ENCODE results near the gene UBE2QL1.

Gene UBE2QL1

DNA sequence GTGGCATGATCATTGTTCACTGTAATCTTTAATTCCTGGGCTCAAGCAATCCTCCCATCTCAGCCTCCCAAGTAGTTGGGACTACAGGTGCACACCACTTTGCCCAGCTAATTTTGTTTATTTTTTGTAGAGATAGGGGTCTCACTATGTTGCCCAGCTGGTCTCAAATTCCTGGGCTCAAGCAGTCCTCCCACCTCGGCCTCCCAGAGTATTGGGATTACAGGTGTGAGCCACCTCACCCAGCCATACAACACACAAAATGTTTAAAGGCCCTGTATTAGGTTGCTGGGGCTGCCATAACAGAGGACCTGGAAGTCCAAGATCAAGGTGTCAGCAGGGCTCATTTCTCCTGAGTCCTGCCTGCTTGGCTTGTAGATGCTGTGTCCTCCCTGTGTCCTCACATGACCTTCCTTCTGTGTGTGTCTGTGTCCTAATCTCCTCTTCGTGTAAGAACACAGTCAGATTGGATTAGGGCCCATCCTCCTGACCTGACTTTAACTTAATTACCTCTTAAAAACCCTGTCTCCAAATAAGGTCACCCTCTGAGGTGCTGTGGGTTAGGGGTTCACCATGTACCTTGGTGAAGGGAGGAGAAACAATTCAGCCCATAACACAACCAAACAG lies 5.4 kb downstream of the UBE2QL1 start:
- H3K4me3 ChIP-seq (ENCODE audit: low read depth, low read length), result no peak overlapping the region
- TF ChIP-seq, protein P1, sequence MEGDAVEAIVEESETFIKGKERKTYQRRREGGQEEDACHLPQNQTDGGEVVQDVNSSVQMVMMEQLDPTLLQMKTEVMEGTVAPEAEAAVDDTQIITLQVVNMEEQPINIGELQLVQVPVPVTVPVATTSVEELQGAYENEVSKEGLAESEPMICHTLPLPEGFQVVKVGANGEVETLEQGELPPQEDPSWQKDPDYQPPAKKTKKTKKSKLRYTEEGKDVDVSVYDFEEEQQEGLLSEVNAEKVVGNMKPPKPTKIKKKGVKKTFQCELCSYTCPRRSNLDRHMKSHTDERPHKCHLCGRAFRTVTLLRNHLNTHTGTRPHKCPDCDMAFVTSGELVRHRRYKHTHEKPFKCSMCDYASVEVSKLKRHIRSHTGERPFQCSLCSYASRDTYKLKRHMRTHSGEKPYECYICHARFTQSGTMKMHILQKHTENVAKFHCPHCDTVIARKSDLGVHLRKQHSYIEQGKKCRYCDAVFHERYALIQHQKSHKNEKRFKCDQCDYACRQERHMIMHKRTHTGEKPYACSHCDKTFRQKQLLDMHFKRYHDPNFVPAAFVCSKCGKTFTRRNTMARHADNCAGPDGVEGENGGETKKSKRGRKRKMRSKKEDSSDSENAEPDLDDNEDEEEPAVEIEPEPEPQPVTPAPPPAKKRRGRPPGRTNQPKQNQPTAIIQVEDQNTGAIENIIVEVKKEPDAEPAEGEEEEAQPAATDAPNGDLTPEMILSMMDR (IDR thresholded peaks at IDR 0.05; ENCODE audit: insufficient read depth, low read depth, low read length, missing control alignments), result no peak
- DNase-seq (ENCODE audit: low read depth), result no peak

DNA sequence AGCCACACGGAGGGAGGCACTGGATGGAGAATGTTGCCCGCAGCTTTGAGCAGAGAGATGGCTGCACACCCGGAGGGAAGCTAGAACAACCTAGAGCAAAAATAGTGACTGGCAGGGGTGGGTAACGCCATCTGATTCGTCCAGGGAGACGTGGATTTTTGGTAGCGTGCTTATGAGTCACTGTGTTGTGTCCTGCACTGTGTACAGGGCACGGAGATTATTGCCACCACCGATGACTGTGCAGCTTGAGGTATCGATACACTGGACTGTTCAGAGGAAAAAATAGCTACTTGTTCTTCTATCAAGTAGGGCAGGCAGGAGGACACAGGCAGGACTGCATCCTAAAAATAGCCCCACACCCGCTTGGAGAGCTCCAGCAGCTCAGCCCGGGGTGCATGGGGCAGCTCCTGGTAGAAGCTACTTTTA lies 6.0 kb downstream of the UBE2QL1 start:
- TF ChIP-seq, protein P1 (IDR thresholded peaks at IDR 0.05; ENCODE audit: insufficient read depth, low read depth, low read length, missing control alignments), result no peak
- H3K4me3 ChIP-seq (ENCODE audit: low read depth, low read length), result no peak overlapping the region

DNA sequence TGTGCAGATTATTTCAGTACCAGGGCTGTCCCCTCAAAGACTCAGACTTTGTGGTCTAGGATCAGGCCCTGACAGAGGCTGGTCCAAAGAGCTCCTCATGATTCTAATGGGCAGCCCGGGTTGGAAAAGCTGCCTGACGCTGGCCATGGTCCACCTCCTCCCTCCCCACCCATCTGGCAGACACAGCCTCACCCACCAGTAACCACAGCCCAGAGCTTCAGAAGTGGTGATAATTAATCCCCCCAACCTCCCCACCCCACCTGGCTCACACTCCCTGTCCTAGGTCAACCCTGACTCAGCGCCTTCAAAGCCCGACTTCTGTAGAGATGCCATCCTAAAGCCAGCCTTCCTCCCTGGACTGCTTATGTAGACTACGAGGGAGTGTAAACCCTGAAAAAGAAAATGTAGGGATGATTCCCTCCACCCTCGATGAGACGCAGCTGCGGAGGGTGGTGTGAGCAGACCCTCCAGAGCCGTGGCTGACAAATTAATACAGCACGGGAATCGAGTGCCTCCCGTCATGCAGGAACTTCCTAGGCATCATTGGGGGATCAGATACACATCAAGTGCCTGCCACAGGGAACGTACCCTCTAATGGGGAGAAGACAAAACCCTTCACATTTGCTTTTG lies 7.0 kb downstream of the UBE2QL1 start:
- TF ChIP-seq, protein P1 (IDR thresholded peaks at IDR 0.05; ENCODE audit: insufficient read depth, low read depth, low read length, missing control alignments), result no peak
- no peak overlapping the region for H3K4me3 ChIP-seq (ENCODE audit: low read depth, low read length)
- DNase-seq (ENCODE audit: low read depth), result no peak

More for the DNA sequence above, 6.0 kb downstream of the UBE2QL1 start:
- DNase-seq (ENCODE audit: low read depth), result no peak

DNA sequence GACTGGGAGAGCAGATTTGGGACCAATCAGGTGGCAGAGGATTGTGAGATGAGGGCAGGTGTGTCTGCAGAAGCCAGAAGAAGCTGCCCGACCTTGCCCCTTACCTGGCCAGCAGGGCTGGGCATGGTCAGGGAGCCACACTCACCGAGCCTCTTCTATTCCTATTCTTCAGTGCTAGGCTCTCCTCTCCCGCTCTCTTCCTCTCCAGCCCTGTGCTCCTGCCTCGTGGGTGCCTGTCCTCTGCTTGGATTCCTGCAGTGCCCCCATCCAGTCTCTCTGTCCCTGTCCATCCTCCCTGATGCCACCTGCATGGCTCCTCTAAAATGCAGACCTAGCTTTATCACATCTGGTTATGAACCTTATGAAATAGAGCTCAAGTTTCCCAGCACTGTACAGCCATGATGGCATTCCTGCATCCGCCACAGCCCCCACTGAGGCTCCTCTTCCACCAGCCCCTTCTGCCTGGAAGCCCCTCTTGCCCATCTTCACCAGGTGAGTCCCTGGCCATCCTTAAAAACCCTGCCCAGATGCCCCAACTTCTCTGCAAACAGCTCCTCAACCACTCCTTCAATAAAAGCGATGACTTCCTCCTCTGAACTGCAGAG lies 8.2 kb downstream of the UBE2QL1 start:
- TF ChIP-seq, protein P1 (IDR thresholded peaks at IDR 0.05; ENCODE audit: insufficient read depth, low read depth, low read length, missing control alignments), result no peak
- no peak for DNase-seq (ENCODE audit: low read depth)
- H3K4me3 ChIP-seq (ENCODE audit: low read depth, low read length), result no peak overlapping the region

DNA sequence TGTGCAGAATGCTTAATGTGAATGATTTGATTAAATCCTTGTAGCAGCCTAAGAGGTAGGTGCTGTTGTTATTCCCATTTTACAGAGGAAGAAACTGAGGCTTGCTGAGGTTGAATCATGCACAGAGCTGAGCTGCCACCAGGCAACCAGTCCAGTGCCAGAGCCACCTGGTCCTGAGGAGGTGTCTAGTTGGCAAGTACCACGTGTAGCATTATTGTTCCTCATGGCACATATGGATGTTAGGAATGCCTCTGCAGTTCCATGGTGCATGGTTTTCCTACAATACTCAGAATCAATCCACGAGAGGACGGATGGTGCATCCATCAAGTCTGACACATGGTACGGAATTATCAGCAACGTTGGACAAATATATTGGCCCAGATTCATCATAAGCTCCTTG lies 8.9 kb downstream of the UBE2QL1 start:
- no peak for DNase-seq (ENCODE audit: low read depth)
- TF ChIP-seq, protein P1 (IDR thresholded peaks at IDR 0.05; ENCODE audit: insufficient read depth, low read depth, low read length, missing control alignments), result no peak
- no peak overlapping the region for H3K4me3 ChIP-seq (ENCODE audit: low read depth, low read length)

DNA sequence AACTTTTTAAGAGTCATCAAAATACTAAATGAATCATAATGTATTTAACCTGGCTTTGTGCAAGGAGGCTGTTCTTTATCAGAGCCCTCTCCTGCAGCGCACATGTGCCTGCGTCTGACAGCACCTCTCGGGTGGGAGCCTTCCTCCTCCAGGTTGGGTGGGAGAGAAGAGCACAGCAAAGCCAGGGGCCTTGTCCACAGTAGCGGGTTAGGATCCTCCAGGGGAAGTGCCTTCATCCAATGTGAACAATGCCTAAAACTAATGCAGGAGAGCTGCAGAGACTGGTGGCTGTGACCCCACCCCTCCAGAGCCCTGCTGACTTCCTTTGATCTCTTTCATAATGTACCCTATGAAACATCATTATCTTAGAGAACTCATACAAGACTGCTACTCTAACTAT lies 10.2 kb downstream of the UBE2QL1 start:
- no peak for DNase-seq (ENCODE audit: low read depth)
- H3K4me3 ChIP-seq (ENCODE audit: low read depth, low read length), result no peak overlapping the region
- TF ChIP-seq, protein P1 (IDR thresholded peaks at IDR 0.05; ENCODE audit: insufficient read depth, low read depth, low read length, missing control alignments), result no peak

Measured in GM12865 (cell line).